ENCODE results near the gene SPEM1.

SPEM1 gene

GRCh38 chr17:7419819-7420610 lies at the start of gene SPEM1:
Gene SPEM1 (plus strand): TSS chr17:7420324. CDS start chr17:7420385, 61 bp downstream.
- Histone ChIP-seq H3K9ac (ENCODE audit: low read depth, low read length) (no peak within 1 kb of the TSS), H3K36me3 (ENCODE audit: insufficient read depth, low read length) (no peaks in the 10 kb centered on the region), H3K4me1 (ENCODE audit: insufficient read depth, low read length) (peaks cover 14% of the 10 kb centered on the region; the same call in 1 of the 2 replicates), H3K9me3 (ENCODE audit: control insufficient read depth, insufficient read depth, low read length) (no peaks in the 10 kb centered on the region)

- H3K36me3 ChIP-seq (ENCODE audit: insufficient read depth, low read length), result no peaks in the 10 kb centered on the region
- peaks cover 7% of the 10 kb centered on the region for H3K4me1 ChIP-seq (ENCODE audit: insufficient read depth, low read length)
- H3K9me3 ChIP-seq (ENCODE audit: control insufficient read depth, insufficient read depth, low read length), result no peaks in the 10 kb centered on the region
- no peak overlapping the region for H3K9ac ChIP-seq (ENCODE audit: low read depth, low read length)
Observed at GRCh38 chr17:7370853-7371252, 49.3 kb upstream of the SPEM1 start.

- Histone ChIP-seq H3K9ac (ENCODE audit: low read depth, low read length) (no peak overlapping the region), H3K9me3 (ENCODE audit: control insufficient read depth, insufficient read depth, low read length) (0 out of 2 replicates have a peak, but pooled peaks cover 2% of the 10 kb centered on the region), H3K36me3 (ENCODE audit: insufficient read depth, low read length) (no peaks in the 10 kb centered on the region), H3K4me1 (ENCODE audit: insufficient read depth, low read length) (no peaks in the 10 kb centered on the region)
Observed at GRCh38 chr17:7374353-7374752, 45.8 kb upstream of the SPEM1 start.

GRCh38 chr17:7379134-7379533 lies 41.0 kb upstream of the SPEM1 start:
- no peaks in the 10 kb centered on the region for H3K4me1 ChIP-seq (ENCODE audit: insufficient read depth, low read length)
- H3K36me3 ChIP-seq (ENCODE audit: insufficient read depth, low read length), result no peaks in the 10 kb centered on the region
- H3K9ac ChIP-seq (ENCODE audit: low read depth, low read length), result no peak overlapping the region
- H3K9me3 ChIP-seq (ENCODE audit: control insufficient read depth, insufficient read depth, low read length), result 0 out of 2 replicates have a peak, but pooled peaks cover 5% of the 10 kb centered on the region

- Histone ChIP-seq H3K36me3 (ENCODE audit: insufficient read depth, low read length) (no peaks in the 10 kb centered on the region), H3K9ac (ENCODE audit: low read depth, low read length) (peak overlapping the region; percentile 57; the same call in 1 of the 2 replicates), H3K4me1 (ENCODE audit: insufficient read depth, low read length) (no peaks in the 10 kb centered on the region), H3K9me3 (ENCODE audit: control insufficient read depth, insufficient read depth, low read length) (0 out of 2 replicates have a peak, but pooled peaks cover 5% of the 10 kb centered on the region)
Observed at GRCh38 chr17:7380321-7380720, 39.8 kb upstream of the SPEM1 start.

GRCh38 chr17:7380855-7381683 lies 39.1 kb upstream of the SPEM1 start, which contains the start of gene TNK1:
Gene TNK1 (plus strand): TSS chr17:7381089. CDS start chr17:7382927, 1,838 bp downstream.
- no peaks in the 10 kb centered on the region for H3K4me1 ChIP-seq (ENCODE audit: insufficient read depth, low read length)
- peak within 1 kb of the TSS; percentile 57; the same call in 1 of the 2 replicates for H3K9ac ChIP-seq (ENCODE audit: low read depth, low read length)
- H3K9me3 ChIP-seq (ENCODE audit: control insufficient read depth, insufficient read depth, low read length), result 0 out of 2 replicates have a peak, but pooled peaks cover 5% of the 10 kb centered on the region
- H3K36me3 ChIP-seq (ENCODE audit: insufficient read depth, low read length), result no peaks in the 10 kb centered on the region

GRCh38 chr17:7382901-7383300 lies 37.2 kb upstream of the SPEM1 start:
- H3K9me3 ChIP-seq (ENCODE audit: control insufficient read depth, insufficient read depth, low read length), result 0 out of 2 replicates have a peak, but pooled peaks cover 5% of the 10 kb centered on the region
- H3K36me3 ChIP-seq (ENCODE audit: insufficient read depth, low read length), result no peaks in the 10 kb centered on the region; the same call in 1 of the 2 replicates
- H3K4me1 ChIP-seq (ENCODE audit: insufficient read depth, low read length), result no peaks in the 10 kb centered on the region

GRCh38 chr17:7383371-7383741 lies 36.8 kb upstream of the SPEM1 start:
- Histone ChIP-seq H3K36me3 (ENCODE audit: insufficient read depth, low read length) (no peaks in the 10 kb centered on the region; the same call in 1 of the 2 replicates), H3K9me3 (ENCODE audit: control insufficient read depth, insufficient read depth, low read length) (0 out of 2 replicates have a peak, but pooled peaks cover 5% of the 10 kb centered on the region), H3K9ac (ENCODE audit: low read depth, low read length) (no peak overlapping the region; the same call in 1 of the 2 replicates), H3K4me1 (ENCODE audit: insufficient read depth, low read length) (no peaks in the 10 kb centered on the region)

More at GRCh38 chr17:7382901-7383300, 37.2 kb upstream of the SPEM1 start:
- H3K9ac ChIP-seq (ENCODE audit: low read depth, low read length), result no peak overlapping the region

GRCh38 chr17:7383742-7384488 lies 36.2 kb upstream of the SPEM1 start:
- Histone ChIP-seq H3K4me1 (ENCODE audit: insufficient read depth, low read length) (no peaks in the 10 kb centered on the region), H3K36me3 (ENCODE audit: insufficient read depth, low read length) (no peaks in the 10 kb centered on the region; the same call in 1 of the 2 replicates), H3K9ac (ENCODE audit: low read depth, low read length) (peak overlapping the region; percentile 64), H3K9me3 (ENCODE audit: control insufficient read depth, insufficient read depth, low read length) (0 out of 2 replicates have a peak, but pooled peaks cover 5% of the 10 kb centered on the region)

- Histone ChIP-seq H3K4me1 (ENCODE audit: insufficient read depth, low read length) (no peaks in the 10 kb centered on the region), H3K9ac (ENCODE audit: low read depth, low read length) (peak overlapping the region; percentile 64), H3K36me3 (ENCODE audit: insufficient read depth, low read length) (no peaks in the 10 kb centered on the region; the same call in 1 of the 2 replicates), H3K9me3 (ENCODE audit: control insufficient read depth, insufficient read depth, low read length) (0 out of 2 replicates have a peak, but pooled peaks cover 1% of the 10 kb centered on the region)
Observed at GRCh38 chr17:7384489-7385081, 35.5 kb upstream of the SPEM1 start.

GRCh38 chr17:7388856-7389255 lies 31.3 kb upstream of the SPEM1 start:
- Histone ChIP-seq H3K9me3 (ENCODE audit: control insufficient read depth, insufficient read depth, low read length) (no peaks in the 10 kb centered on the region), H3K36me3 (ENCODE audit: insufficient read depth, low read length) (peaks cover 3% of the 10 kb centered on the region; the same call in 1 of the 2 replicates), H3K4me1 (ENCODE audit: insufficient read depth, low read length) (peaks cover 6% of the 10 kb centered on the region; the same call in 1 of the 2 replicates), H3K9ac (ENCODE audit: low read depth, low read length) (no peak overlapping the region)

GRCh38 chr17:7389924-7390910 lies 29.9 kb upstream of the SPEM1 start:
- H3K9ac ChIP-seq (ENCODE audit: low read depth, low read length), result no peak overlapping the region
- no peaks in the 10 kb centered on the region for H3K9me3 ChIP-seq (ENCODE audit: control insufficient read depth, insufficient read depth, low read length)
- H3K36me3 ChIP-seq (ENCODE audit: insufficient read depth, low read length), result peaks cover 3% of the 10 kb centered on the region; the same call in 1 of the 2 replicates
- H3K4me1 ChIP-seq (ENCODE audit: insufficient read depth, low read length), result peaks cover 6% of the 10 kb centered on the region; the same call in 1 of the 2 replicates

Measured in ES-I3 (cell line).